HFF-Myc (cell line): ENCODE results near the gene FABP7.

Experiments used
- DNase-seq: peaks from one replicate; pipeline ENCODE4 v3.0.0-alpha.2; 2011; ENCODE audit warnings: low read depth; ENCODE audit errors: extremely low read depth
- H3K4me3 ChIP-seq: replicated peaks from 2 replicates; pipeline ENCODE4 v1.5.1; 2011; ENCODE audit warnings: low read depth, mild to moderate bottlenecking, control low read depth, low read length
- TF ChIP-seq, protein P1 (sequence below): IDR thresholded peaks from 2 replicates; pipeline ENCODE4 v1.5.1; 2012; ENCODE audit warnings: mild to moderate bottlenecking, low read depth, low read length, control low read depth; ENCODE audit errors: missing control alignments

FABP7 gene

DNA sequence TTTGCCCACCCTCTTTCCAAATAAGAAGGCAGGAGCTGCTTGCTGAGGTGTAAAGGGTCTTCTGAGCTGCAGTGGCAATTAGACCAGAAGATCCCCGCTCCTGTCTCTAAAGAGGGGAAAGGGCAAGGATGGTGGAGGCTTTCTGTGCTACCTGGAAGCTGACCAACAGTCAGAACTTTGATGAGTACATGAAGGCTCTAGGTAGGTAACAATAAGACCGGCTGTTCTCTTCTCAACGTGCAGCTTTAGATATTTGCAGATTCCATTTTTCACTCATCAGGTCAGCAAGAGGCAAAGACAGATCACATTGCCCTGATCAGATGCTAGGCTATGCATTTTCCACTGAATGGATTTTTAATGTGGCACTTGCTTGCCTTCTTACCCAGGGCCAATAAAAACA, at the start of gene FABP7:
TSS of gene FABP7 (plus strand) at position 50 of the 400 bp plus-strand sequence. CDS start at position 129, 79 bp downstream.
- no peak for DNase-seq
- TF ChIP-seq, protein P1, sequence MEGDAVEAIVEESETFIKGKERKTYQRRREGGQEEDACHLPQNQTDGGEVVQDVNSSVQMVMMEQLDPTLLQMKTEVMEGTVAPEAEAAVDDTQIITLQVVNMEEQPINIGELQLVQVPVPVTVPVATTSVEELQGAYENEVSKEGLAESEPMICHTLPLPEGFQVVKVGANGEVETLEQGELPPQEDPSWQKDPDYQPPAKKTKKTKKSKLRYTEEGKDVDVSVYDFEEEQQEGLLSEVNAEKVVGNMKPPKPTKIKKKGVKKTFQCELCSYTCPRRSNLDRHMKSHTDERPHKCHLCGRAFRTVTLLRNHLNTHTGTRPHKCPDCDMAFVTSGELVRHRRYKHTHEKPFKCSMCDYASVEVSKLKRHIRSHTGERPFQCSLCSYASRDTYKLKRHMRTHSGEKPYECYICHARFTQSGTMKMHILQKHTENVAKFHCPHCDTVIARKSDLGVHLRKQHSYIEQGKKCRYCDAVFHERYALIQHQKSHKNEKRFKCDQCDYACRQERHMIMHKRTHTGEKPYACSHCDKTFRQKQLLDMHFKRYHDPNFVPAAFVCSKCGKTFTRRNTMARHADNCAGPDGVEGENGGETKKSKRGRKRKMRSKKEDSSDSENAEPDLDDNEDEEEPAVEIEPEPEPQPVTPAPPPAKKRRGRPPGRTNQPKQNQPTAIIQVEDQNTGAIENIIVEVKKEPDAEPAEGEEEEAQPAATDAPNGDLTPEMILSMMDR = no peak
- no peak within 1 kb of the TSS for H3K4me3 ChIP-seq

DNA sequence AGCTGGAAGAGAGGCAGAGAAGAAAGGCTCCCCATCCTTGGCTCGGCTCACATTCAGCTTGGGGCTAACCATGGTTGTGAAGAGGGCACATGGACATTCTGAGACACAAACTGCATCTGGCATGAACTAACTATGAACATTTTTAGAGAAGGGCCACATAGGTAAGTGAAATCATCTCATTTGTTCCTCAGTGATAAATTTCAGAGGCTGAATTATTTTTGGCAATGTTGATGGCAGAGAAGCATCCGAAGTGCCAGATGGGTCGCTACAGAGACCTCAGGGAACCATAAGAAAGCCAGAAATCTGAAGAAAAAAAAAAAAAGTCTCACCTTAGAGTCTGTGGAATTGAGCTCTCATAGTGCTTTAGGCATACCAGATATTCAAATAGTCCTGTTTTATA, 49.2 kb upstream of the FABP7 start:
- TF ChIP-seq, protein P1 = no peak
- no peak overlapping the region for H3K4me3 ChIP-seq
- DNase-seq = no peak

DNA sequence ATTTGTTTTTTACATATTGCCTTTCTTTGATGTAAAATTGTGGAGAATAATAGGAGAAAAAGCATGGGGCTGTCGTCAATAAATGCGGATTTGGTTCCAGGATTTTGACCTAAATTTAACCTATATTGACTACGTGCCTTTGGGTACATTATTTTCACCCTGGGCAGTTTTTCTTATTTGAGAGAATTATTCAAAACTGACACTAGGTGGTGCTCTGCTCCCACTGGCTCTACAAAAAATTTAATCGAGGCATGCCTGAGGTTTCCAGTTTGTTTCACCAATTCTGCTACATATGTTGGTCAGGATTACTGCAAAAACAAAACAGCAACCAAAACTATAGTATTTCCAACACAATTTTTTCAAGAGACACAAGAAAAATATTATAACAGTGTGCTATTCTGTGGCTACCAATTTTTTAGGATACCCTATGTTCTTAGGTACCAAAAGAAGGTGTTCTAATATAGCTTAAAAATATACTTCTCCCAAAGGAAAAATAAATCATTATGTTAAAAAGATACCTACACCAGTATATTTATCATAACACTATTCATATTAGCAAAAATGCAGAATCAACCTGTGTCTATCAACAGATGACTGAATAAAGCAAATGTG, 48.6 kb upstream of the FABP7 start:
- TF ChIP-seq, protein P1 = peak; percentile 59
- no peak overlapping the region for H3K4me3 ChIP-seq
- no peak for DNase-seq

DNA sequence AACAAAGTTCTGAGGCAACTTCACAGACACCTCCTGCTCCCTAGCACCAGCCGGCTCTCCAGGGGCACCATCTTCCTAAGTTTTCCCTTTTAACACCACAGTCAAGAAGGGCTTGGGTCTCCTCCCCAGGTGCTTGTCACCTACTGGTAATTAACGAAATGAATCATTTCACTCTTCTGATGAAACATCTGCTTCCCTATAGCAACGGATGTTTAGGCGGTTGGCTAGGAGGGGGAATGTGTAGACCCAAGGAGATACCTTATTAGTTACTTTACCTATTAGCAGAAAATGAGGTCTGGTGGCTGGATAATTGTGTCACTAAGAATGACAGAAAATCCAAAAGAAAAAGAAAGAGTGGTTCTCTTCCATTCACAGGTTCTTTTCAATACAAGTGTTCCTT, 46.3 kb upstream of the FABP7 start:
- TF ChIP-seq, protein P1 = no peak
- DNase-seq = no peak

DNA sequence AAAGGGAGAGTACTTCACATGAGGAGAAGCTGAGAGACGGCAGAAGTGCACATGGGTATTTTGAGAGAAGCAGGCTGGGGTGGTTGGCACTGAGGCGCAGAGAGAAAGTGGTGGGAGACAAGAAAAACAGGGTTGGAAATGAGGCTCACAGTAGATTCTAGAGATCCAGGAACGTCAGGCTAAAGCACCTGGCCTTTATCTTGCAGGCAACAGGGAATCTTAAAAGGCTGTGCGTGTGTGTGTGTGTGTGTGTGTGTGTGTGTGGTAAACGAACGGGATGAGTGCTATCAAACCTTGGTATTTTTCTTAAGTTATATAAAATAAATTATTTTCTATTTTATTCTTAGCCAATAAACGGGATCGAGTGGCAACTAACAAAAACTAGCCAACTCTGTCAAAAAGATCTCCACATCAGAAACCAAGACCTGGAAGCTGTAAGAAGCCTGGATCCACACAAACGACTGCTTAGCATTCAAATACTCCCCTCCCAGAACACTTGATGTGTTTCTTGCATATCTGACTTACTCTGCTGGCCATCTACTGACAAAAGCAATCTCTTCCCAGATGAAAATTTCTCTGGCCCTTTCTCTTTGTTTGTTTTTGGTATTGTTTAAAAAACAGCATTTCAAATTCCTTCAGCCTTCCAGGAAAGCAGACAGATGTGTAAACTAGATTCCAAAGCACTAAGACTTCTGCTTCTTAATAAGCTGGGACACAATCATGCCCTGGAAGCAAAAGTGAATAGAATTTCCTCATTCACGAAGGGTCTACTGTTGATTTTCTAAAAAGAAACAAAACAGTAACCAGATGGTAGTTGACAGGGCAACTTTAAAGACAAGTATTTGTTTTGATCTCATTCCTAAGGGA, 44.8 kb upstream of the FABP7 start:
- TF ChIP-seq, protein P1 = no peak
- H3K4me3 ChIP-seq = no peak overlapping the region
- DNase-seq = no peak

More for the DNA sequence above, 46.3 kb upstream of the FABP7 start:
- H3K4me3 ChIP-seq = no peak overlapping the region

DNA sequence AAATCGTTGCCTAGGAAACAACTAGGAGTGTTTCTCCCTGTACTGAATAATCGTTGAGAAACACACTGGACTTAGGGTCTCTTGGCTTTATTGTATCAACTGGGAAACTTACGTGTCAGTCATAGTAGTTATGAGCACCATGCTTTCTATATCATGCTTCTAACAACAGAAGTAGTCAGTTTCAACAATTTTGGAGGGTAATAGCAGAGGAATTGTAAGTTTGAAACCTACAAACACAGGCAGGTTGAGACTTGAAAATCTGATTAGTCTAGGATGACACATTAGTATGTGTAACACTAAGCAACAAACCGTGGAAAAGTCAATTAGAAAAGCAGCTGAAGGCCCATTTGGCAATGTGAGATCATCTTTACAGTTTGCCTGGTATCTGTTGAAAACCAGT, 43.9 kb upstream of the FABP7 start:
- TF ChIP-seq, protein P1 = no peak
- DNase-seq = no peak
- no peak overlapping the region for H3K4me3 ChIP-seq
